Transverse colon (tissue), 3 donors: Measurements from ENCODE around the gene ZC3H4.

Source experiments
- POLR2A ChIP-seq: fragments of 450-650 bp; IDR thresholded peaks from one replicate; pipeline ENCODE4 v1.6.1; 2016; ENCODE audit warnings: antibody characterized with exemption, mild to moderate bottlenecking, moderate library complexity
- POLR2AphosphoS5 ChIP-seq, 3 donors: sonication (generic); formaldehyde crosslinking; IDR thresholded peaks; one replicate each; pipeline ENCODE4 v1.6.1; 2016; ENCODE audit warnings: antibody characterized with exemption in 3 of 3

- TF ChIP-seq POLR2AphosphoS5 (IDR thresholded peaks at IDR 0.05) (no peak), POLR2A (no peak)
Observed at GRCh38 chr19:47097396-47098201, 16.0 kb downstream of the ZC3H4 start.
